ENCODE data around the gene F7.

- no peak for TF ChIP-seq CHD1 (IDR thresholded peaks at IDR 0.05; ENCODE audit: low read length)
- TF ChIP-seq POLR2AphosphoS5 (IDR thresholded peaks at IDR 0.05; ENCODE audit: control insufficient read depth, insufficient read depth, low read depth, low read length) = no peak
- TF ChIP-seq ARID1B (IDR thresholded peaks at IDR 0.05) = no peak
- TF ChIP-seq PHF8 (IDR thresholded peaks at IDR 0.05; ENCODE audit: borderline replicate concordance, low read length) = no peak
- no peak for TF ChIP-seq ATF6 (CRISPR knock-in tag; IDR thresholded peaks at IDR 0.05)
- TF ChIP-seq MYNN (IDR thresholded peaks at IDR 0.05) = no peak
- TF ChIP-seq MYNN (CRISPR knock-in tag; IDR thresholded peaks at IDR 0.05) = no peak
- no peak for TF ChIP-seq CREB3L1 (IDR thresholded peaks at IDR 0.05; ENCODE audit: borderline replicate concordance, low read depth)
- no peak for TF ChIP-seq POLR2AphosphoS2 (IDR thresholded peaks at IDR 0.05; ENCODE audit: low read length)
- no peak for TF ChIP-seq EZH2 (IDR thresholded peaks at IDR 0.05; ENCODE audit: borderline replicate concordance, low read depth, low read length)
- TF ChIP-seq SP1 (CRISPR knock-in tag; IDR thresholded peaks at IDR 0.05) = no peak
- no peak for TF ChIP-seq REST (IDR thresholded peaks at IDR 0.05; ENCODE audit: borderline replicate concordance)
- no peak for TF ChIP-seq REST (CRISPR knock-in tag; IDR thresholded peaks at IDR 0.05; ENCODE audit: low read depth)
- TF ChIP-seq SREBF2 (CRISPR knock-in tag; IDR thresholded peaks at IDR 0.05) = no peak
- no peak for TF ChIP-seq ZBTB33 (CRISPR knock-in tag; IDR thresholded peaks at IDR 0.05)
Measured at GRCh38 chr13:113126265-113127150, 20.9 kb downstream of the F7 start.
